Fibroblast of peridontal ligament (primary cell): ENCODE data around the gene AHNAK.

Experiments
- DNase-seq: peaks from one replicate; pipeline ENCODE4 v3.0.0-alpha.2; 2010; ENCODE audit errors: extremely low read depth

The AHNAK gene

GRCh38 chr11:62535802-62536201 is 10.8 kb downstream of the AHNAK start:
- no peak for DNase-seq

GRCh38 chr11:62534779-62535545 is 11.6 kb downstream of the AHNAK start:
- DNase-seq: no peak

GRCh38 chr11:62532096-62532495 is 14.5 kb downstream of the AHNAK start:
- no peak for DNase-seq

GRCh38 chr11:62516736-62517371 is 29.8 kb downstream of the AHNAK start:
- DNase-seq: no peak

GRCh38 chr11:62514151-62514550 is 32.5 kb downstream of the AHNAK start:
- DNase-seq: no peak

- no peak for DNase-seq
Observed at GRCh38 chr11:62513626-62514025, 33.0 kb downstream of the AHNAK start.

- DNase-seq: no peak
Observed at GRCh38 chr11:62512961-62513360, 33.6 kb downstream of the AHNAK start.

GRCh38 chr11:62508336-62509058 is 38.1 kb downstream of the AHNAK start:
- peak; percentile 73 for DNase-seq

GRCh38 chr11:62507125-62507422 is 39.5 kb downstream of the AHNAK start:
- DNase-seq: no peak

- no peak for DNase-seq
Observed at GRCh38 chr11:62506413-62507124, 40.0 kb downstream of the AHNAK start.

GRCh38 chr11:62505440-62506091 is 41.0 kb downstream of the AHNAK start:
- DNase-seq: no peak

- no peak for DNase-seq
Observed at GRCh38 chr11:62505059-62505439, 41.6 kb downstream of the AHNAK start.

- no peak for DNase-seq
Observed at GRCh38 chr11:62504158-62504973, 42.2 kb downstream of the AHNAK start.

- DNase-seq: no peak
Observed at GRCh38 chr11:62502030-62502730, 44.4 kb downstream of the AHNAK start.

GRCh38 chr11:62501432-62501891 is 45.1 kb downstream of the AHNAK start:
- DNase-seq: peak; percentile 57

- no peak for DNase-seq
Observed at GRCh38 chr11:62500650-62501030, 46.0 kb downstream of the AHNAK start.

GRCh38 chr11:62499944-62500649 is 46.5 kb downstream of the AHNAK start:
- no peak for DNase-seq

GRCh38 chr11:62499311-62499943 is 47.2 kb downstream of the AHNAK start:
- peak; percentile 51 for DNase-seq
